Fibroblast of lung (primary cell): ENCODE measurements around the gene ACADVL. TPM values are rescaled to one million over a fixed set of nuclear protein-coding genes. Genes with fewer than 3 reads are reported as not detected.
"Not testable (repeated sequence)": the region's sequence is repeated elsewhere in the genome, so short reads cannot be mapped to it uniquely, and the experiment has no call there.

ENCODE experiments used
- DNase-seq, 2 donors: peaks; one replicate each; pipeline versions ENCODE4 v3.0.0 to v3.0.0-alpha.2; 2010; ENCODE audit warnings: low read depth in 2 of 2
- H2AFZ ChIP-seq: 2 replicates; pipeline ENCODE4 v1.5.1; 2012; ENCODE audit warnings: low read length, control low read depth, inconsistent platforms
- H3K27ac ChIP-seq: 2 replicates; pipeline ENCODE4 v1.5.1; 2011; ENCODE audit warnings: low read length, control low read depth; ENCODE audit not compliant: insufficient read depth
- H3K27me3 ChIP-seq: 2 replicates; pipeline ENCODE4 v1.5.1; 2011; ENCODE audit warnings: mild to moderate bottlenecking, low read length; ENCODE audit not compliant: control insufficient read depth, insufficient read depth
- H3K36me3 ChIP-seq: 2 replicates; pipeline ENCODE4 v1.5.1; 2011; ENCODE audit warnings: low read length; ENCODE audit not compliant: control insufficient read depth, insufficient read depth
- H3K4me1 ChIP-seq: 2 replicates; pipeline ENCODE4 v1.5.1; 2011; ENCODE audit warnings: low read length; ENCODE audit not compliant: control insufficient read depth, insufficient read depth; ENCODE audit errors: extremely low read depth
- H3K4me2 ChIP-seq: 2 replicates; pipeline ENCODE4 v1.5.1; 2011; ENCODE audit warnings: low read length, control low read depth; ENCODE audit not compliant: insufficient read depth; ENCODE audit errors: extremely low read depth
- H3K4me3 ChIP-seq, 4 experiments: fragments of 200-600 bp in 1 of 4; sonication (generic) in 1 of 4; replicated peaks in 1 of 4; 2 replicates each; pipeline ENCODE4 v1.5.1; 2011 to 2016; ENCODE audit warnings: low read length in 4 of 4, low read depth in 3 of 4, mild to moderate bottlenecking in 3 of 4, control low read depth in 2 of 4, inconsistent platforms in 1 of 4, mixed read lengths in 1 of 4; ENCODE audit not compliant: insufficient read depth in 1 of 4; ENCODE audit errors: control extremely low read depth in 1 of 4
- H3K79me2 ChIP-seq: 2 replicates; pipeline ENCODE4 v1.5.1; 2012; ENCODE audit warnings: mild to moderate bottlenecking, low read length, inconsistent platforms; ENCODE audit not compliant: control insufficient read depth, insufficient read depth
- H3K9ac ChIP-seq: 2 replicates; pipeline ENCODE4 v1.5.1; 2011; ENCODE audit warnings: mild to moderate bottlenecking, low read length, control low read depth; ENCODE audit not compliant: insufficient read depth
- H3K9me3 ChIP-seq: 2 replicates; pipeline ENCODE4 v1.5.1; 2012; ENCODE audit warnings: low read depth, low read length; ENCODE audit not compliant: control insufficient read depth, insufficient read depth
- H4K20me1 ChIP-seq: 2 replicates; pipeline ENCODE4 v1.5.1; 2011; ENCODE audit warnings: low read length; ENCODE audit not compliant: control insufficient read depth, insufficient read depth; ENCODE audit errors: extremely low read depth
- CTCF ChIP-seq, 2 donors: IDR thresholded peaks in 1 of 2; conservative IDR thresholded peaks in 1 of 2; 1 replicate in 1 of 2; 2 replicates in 1 of 2; pipeline ENCODE4 v1.5.1; 2011 to 2012; ENCODE audit warnings: low read length in 2 of 2, control low read depth in 1 of 2, inconsistent platforms in 1 of 2, low read depth in 1 of 2, mild to moderate bottlenecking in 1 of 2
- EZH2 ChIP-seq: IDR thresholded peaks from 2 replicates; pipeline ENCODE4 v1.5.1; 2012; ENCODE audit warnings: low read length, control low read depth, mild to moderate bottlenecking; ENCODE audit errors: missing control alignments
- polyA plus RNA-seq, 2 donors: library from polyadenylated mRNA; depleted of rRNA in 1 of 2; stranded (reverse) in 1 of 2; unstranded in 1 of 2; fragments of >200 nt; gene quantifications; 2 replicates each; pipeline ENCODE4 v1.2.1, GENCODE V29; 2011 to 2012; ENCODE audit warnings: missing spikeins in 1 of 2
- total RNA-seq: library from RNA; depleted of rRNA; stranded (reverse); fragments of >200 nt; gene quantifications from 2 replicates; pipeline ENCODE4 v1.2.1, GENCODE V29; 2014

Gene ACADVL
- total and polyA plus RNA-seq, 2 donors (not counting 1 experiment from before 2014, with no cell fraction given), result 129 to 313 TPM

GRCh38 chr17:7243453-7243729 is 23.7 kb downstream of the ACADVL start:
- Histone ChIP-seq H3K4me1 (peaks cover 13% of the 10 kb centered on the region), H3K9ac (peak overlapping the region; percentile 68), H3K4me2 (peak overlapping the region; percentile 100), H2AFZ (no peak overlapping the region), H3K27ac (peak overlapping the region; percentile 97), H3K9me3 (no peaks in the 10 kb centered on the region), H3K36me3 (peaks cover 14% of the 10 kb centered on the region), H3K4me3 (peak overlapping the region; percentile 72 to 98 (median 96)), H4K20me1 (no peaks in the 10 kb centered on the region), H3K27me3 (no peaks in the 10 kb centered on the region), H3K79me2 (peaks cover 50% of the 10 kb centered on the region)
- DNase-seq, result no peak
- TF ChIP-seq EZH2 (no peak), CTCF (conservative IDR thresholded peaks at IDR 0.05 in 1 of 2, IDR thresholded peaks at IDR 0.05 in 1 of 2; ENCODE audit: low read depth in 1 of 2, low read length in 2 of 2) (no peak)

DNA sequence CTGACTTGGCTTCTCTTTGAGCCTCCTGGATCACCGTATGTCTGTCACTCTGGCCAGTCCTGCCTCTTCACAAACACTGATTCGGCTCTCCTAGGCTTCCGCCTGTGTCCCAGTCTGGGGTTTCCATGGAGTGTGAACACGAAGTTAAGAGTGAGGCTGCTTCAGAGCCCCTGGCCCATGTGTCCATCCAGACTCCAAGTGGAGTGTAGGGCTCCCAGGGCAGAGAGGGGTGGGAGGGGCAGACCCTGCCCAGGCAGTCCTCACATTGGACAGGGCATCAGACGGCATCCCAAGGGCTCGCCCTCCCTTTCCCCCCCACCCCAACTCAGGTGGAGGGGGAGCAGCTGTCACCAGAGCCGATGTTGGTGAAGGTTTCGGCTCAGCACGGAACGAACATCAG is 24.1 kb downstream of the ACADVL start:
- Histone ChIP-seq H3K4me1 (peaks cover 13% of the 10 kb centered on the region), H3K36me3 (peaks cover 14% of the 10 kb centered on the region)
- not testable (repeated sequence) for H3K9ac ChIP-seq

DNA sequence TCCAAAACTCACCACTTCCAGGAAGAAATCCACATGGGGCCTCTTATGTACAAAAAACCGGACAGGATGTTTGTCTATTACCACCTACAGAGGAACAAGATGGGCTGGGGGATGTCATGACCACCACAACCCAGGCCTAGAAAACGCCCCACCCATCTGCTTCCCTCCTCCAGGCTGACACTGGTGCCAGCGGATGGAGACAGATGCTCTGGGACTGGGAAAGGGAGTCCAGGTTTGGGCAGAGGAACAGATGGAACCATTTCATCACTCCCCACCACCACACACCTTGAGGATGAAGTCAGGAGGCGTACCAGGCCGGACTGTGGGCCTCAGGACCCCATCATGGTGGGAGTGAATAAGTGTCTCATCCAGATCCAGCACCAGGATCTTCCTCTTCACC is 27.0 kb downstream of the ACADVL start:
- no peak overlapping the region for H2AFZ ChIP-seq
- peaks cover 8% of the 10 kb centered on the region for H3K36me3 ChIP-seq

More for the DNA sequence above, 24.1 kb downstream of the ACADVL start:
- H2AFZ ChIP-seq, H4K20me1 ChIP-seq, H3K4me2 ChIP-seq, DNase-seq, H3K9me3 ChIP-seq, H3K27me3 ChIP-seq: not testable (repeated sequence)
- Histone ChIP-seq H3K4me3 (peak overlapping the region in 1 of 4 experiments; percentile 96), H3K27ac (peak overlapping the region; percentile 97), H3K79me2 (peaks cover 50% of the 10 kb centered on the region)

GRCh38 chr17:7248796-7249195 is 29.1 kb downstream of the ACADVL start:
- Histone ChIP-seq H3K36me3 (peaks cover 8% of the 10 kb centered on the region), H2AFZ (no peak overlapping the region), H3K27me3 (no peaks in the 10 kb centered on the region), H3K9me3 (no peaks in the 10 kb centered on the region), H3K4me3 (peak overlapping the region in 1 of 4 experiments; percentile 21), H3K9ac (no peak overlapping the region), H3K27ac (no peak overlapping the region), H3K4me1 (peaks cover 7% of the 10 kb centered on the region), H4K20me1 (no peaks in the 10 kb centered on the region), H3K4me2 (no peak overlapping the region), H3K79me2 (peaks cover 60% of the 10 kb centered on the region)
- no peak for TF ChIP-seq CTCF (conservative IDR thresholded peaks at IDR 0.05 in 1 of 2, IDR thresholded peaks at IDR 0.05 in 1 of 2; ENCODE audit: low read depth in 1 of 2, low read length in 2 of 2)
- no peak for TF ChIP-seq EZH2
- no peak for DNase-seq

More for the DNA sequence above, 27.0 kb downstream of the ACADVL start:
- no peak overlapping the region for H3K4me2 ChIP-seq
- H3K27ac ChIP-seq, result no peak overlapping the region
- H3K79me2 ChIP-seq, result peaks cover 55% of the 10 kb centered on the region
- no peak for DNase-seq
- no peaks in the 10 kb centered on the region for H3K9me3 ChIP-seq
- H3K4me3 ChIP-seq, result no peak overlapping the region
- peaks cover 9% of the 10 kb centered on the region for H3K4me1 ChIP-seq
- no peak for TF ChIP-seq EZH2
- no peak overlapping the region for H3K9ac ChIP-seq
- no peaks in the 10 kb centered on the region for H3K27me3 ChIP-seq
- no peaks in the 10 kb centered on the region for H4K20me1 ChIP-seq
